Caco-2 (cell line): ENCODE data around the gene GPHB5. TPM values are rescaled to one million over a fixed set of nuclear protein-coding genes. Genes with fewer than 3 reads are reported as not detected.

Experiments
- BruUV-seq: library from RNA; stranded (reverse); fragments of 400-500 nt; replicated peaks from 2 replicates; lab custom pipeline; 2021; lab: Mats Ljungman, UMichigan
- CTCF ChIA-PET: fragments of 300-600 bp; sonication (Branson Sonifier 250); formaldehyde crosslinking; loops from one replicate; lab custom pipeline; 2022; ENCODE audit warnings: antibody characterized with exemption; lab: Charles Lee
- POLR2A ChIA-PET: fragments of 300-600 bp; sonication (Branson Sonifier 250); formaldehyde crosslinking; loops from one replicate; lab custom pipeline; 2022; ENCODE audit warnings: antibody characterized with exemption; lab: Charles Lee
- DNase-seq, 2 experiments: peaks; one replicate each; pipeline versions ENCODE4 v3.0.0 to v3.0.0-alpha.2; 2020 to 2022
- H3K27me3 ChIP-seq: replicated peaks from 2 replicates; pipeline ENCODE4 v1.6.0; 2011; ENCODE audit warnings: low read length; ENCODE audit not compliant: control insufficient read depth, insufficient read depth
- H3K36me3 ChIP-seq: 2 replicates; pipeline ENCODE4 v1.5.1; 2011; ENCODE audit warnings: low read length; ENCODE audit not compliant: control insufficient read depth, insufficient read depth
- H3K4me1 ChIP-seq: fragments of 250-450 bp; sonication (Bioruptor Pico); 2 replicates; pipeline ENCODE4 v1.5.1; 2020; ENCODE audit warnings: mild to moderate bottlenecking
- H3K4me3 ChIP-seq: 2 replicates; pipeline ENCODE4 v1.5.1; 2011; ENCODE audit warnings: low read depth, mild to moderate bottlenecking, control low read depth, low read length
- H3K9me3 ChIP-seq: fragments of 250-450 bp; sonication (Bioruptor Pico); 2 replicates; pipeline ENCODE4 v1.5.1; 2020; ENCODE audit warnings: mild to moderate bottlenecking, moderate library complexity
- H3K27ac Mint-ChIP-seq: one replicate; pipeline ENCODE4 v1.8.0; 2022; ENCODE audit warnings: mixed read lengths; ENCODE audit not compliant: unreplicated experiment
- H3K27me3 Mint-ChIP-seq: one replicate; pipeline ENCODE4 v1.8.0; 2022; ENCODE audit warnings: mixed read lengths; ENCODE audit not compliant: insufficient read depth, unreplicated experiment
- H3K36me3 Mint-ChIP-seq: one replicate; pipeline ENCODE4 v1.8.0; 2022; ENCODE audit warnings: mild to moderate bottlenecking, mixed read lengths; ENCODE audit not compliant: insufficient read depth, unreplicated experiment
- H3K4me1 Mint-ChIP-seq: one replicate; pipeline ENCODE4 v1.8.0; 2022; ENCODE audit warnings: low read depth, mixed read lengths; ENCODE audit not compliant: unreplicated experiment
- H3K4me3 Mint-ChIP-seq: one replicate; pipeline ENCODE4 v1.8.0; 2022; ENCODE audit warnings: mild to moderate bottlenecking, moderate library complexity, mixed read lengths; ENCODE audit not compliant: unreplicated experiment
- H3K9me3 Mint-ChIP-seq: one replicate; pipeline ENCODE4 v1.8.0; 2022; ENCODE audit warnings: mixed read lengths; ENCODE audit not compliant: unreplicated experiment
- intact Hi-C: fragments of 100-400 bp; cut with micrococcal nuclease; formaldehyde crosslinking; loops from one replicate; pipeline ENCODE4 v1.10.0; 2022; ENCODE audit not compliant: unreplicated experiment
- total RNA-seq: library from RNA; stranded (reverse); gene quantifications from 2 replicates; pipeline ENCODE4 v1.2.3, GENCODE V29; 2022
- TF ChIP-seq, protein P1 (sequence below), 2 experiments: fragments of 200-600 bp in 1 of 2; IDR thresholded peaks; 1 replicate in 1 of 2; 2 replicates in 1 of 2; pipeline versions ENCODE4 v1.5.1 to v1.8.0; 2011 to 2022; ENCODE audit warnings: antibody characterized with exemption in 1 of 2, control low read depth in 1 of 2, inconsistent platforms in 1 of 2, low read depth in 1 of 2, low read length in 1 of 2, mild to moderate bottlenecking in 1 of 2, moderate library complexity in 1 of 2; ENCODE audit not compliant: insufficient read depth in 1 of 2, severe bottlenecking in 1 of 2, unreplicated experiment in 1 of 2

The GPHB5 gene
- total RNA-seq, 1 experiment from 2014 or later: not detected

DNA sequence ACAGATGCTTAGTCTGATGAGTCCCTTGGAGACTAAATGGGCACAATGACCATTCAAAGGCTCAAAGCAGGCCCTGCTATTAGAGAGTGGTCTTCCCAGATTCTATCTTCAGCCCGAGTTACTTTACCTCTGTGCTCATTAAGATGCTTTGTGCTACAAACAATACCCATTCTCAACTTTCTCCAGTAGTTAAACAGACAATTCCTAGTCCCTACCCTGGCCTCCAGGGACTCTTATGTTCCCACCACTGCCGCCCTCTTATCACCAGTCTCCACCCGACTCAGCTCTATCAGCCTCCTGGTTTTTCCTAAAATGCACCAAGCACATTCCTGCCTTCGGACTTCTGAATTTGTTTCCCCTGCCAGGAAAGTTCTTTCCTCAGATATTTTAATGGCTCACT lies 25.6 kb upstream of the GPHB5 start:
- Histone ChIP-seq H3K36me3 (no peaks in the 10 kb centered on the region), H3K4me3 (no peak overlapping the region), H3K4me1 (no peaks in the 10 kb centered on the region), H3K9me3 (peaks cover 3% of the 10 kb centered on the region; the same call in 1 of the 2 replicates), H3K27me3 (no peaks in the 10 kb centered on the region)
- POLR2A ChIA-PET: no interaction called here
- no TSS peak for BruUV-seq
- no peak overlapping the region for H3K27ac Mint-ChIP-seq
- no peaks in the 10 kb centered on the region for H3K9me3 Mint-ChIP-seq
- H3K4me1 Mint-ChIP-seq: no peaks in the 10 kb centered on the region
- peaks cover 14% of the 10 kb centered on the region for H3K27me3 Mint-ChIP-seq
- no peak overlapping the region for H3K4me3 Mint-ChIP-seq
- H3K36me3 Mint-ChIP-seq: no peaks in the 10 kb centered on the region
- DNase-seq: no peak
- intact Hi-C loops: no loop called here
- CTCF ChIA-PET: no interaction called here
- TF ChIP-seq, protein P1, sequence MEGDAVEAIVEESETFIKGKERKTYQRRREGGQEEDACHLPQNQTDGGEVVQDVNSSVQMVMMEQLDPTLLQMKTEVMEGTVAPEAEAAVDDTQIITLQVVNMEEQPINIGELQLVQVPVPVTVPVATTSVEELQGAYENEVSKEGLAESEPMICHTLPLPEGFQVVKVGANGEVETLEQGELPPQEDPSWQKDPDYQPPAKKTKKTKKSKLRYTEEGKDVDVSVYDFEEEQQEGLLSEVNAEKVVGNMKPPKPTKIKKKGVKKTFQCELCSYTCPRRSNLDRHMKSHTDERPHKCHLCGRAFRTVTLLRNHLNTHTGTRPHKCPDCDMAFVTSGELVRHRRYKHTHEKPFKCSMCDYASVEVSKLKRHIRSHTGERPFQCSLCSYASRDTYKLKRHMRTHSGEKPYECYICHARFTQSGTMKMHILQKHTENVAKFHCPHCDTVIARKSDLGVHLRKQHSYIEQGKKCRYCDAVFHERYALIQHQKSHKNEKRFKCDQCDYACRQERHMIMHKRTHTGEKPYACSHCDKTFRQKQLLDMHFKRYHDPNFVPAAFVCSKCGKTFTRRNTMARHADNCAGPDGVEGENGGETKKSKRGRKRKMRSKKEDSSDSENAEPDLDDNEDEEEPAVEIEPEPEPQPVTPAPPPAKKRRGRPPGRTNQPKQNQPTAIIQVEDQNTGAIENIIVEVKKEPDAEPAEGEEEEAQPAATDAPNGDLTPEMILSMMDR (IDR thresholded peaks at IDR 0.05; ENCODE audit: insufficient read depth in 1 of 2, low read depth in 1 of 2, low read length in 1 of 2, severe bottlenecking in 1 of 2, unreplicated experiment in 1 of 2): no peak

DNA sequence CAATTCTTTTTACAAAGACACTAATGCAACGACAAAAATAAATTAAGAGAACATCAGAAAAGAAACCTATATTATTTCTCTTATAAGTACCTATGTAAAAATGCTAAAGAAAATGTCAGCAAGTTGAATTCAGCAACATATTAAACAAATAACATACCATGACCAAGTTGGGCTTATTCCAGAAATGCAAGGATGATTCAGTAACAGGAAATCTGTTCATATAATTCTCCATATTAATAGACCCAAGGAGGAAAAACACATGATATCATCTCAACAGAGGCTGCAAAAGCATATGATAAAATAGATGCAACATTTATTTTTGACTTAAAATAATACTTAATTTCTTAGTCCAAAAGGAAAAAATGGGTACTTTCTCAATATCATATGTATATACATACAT lies 25.1 kb upstream of the GPHB5 start:
- Histone ChIP-seq H3K9me3 (peaks cover 3% of the 10 kb centered on the region; the same call in 1 of the 2 replicates), H3K4me3 (no peak overlapping the region), H3K27me3 (no peaks in the 10 kb centered on the region), H3K4me1 (no peaks in the 10 kb centered on the region), H3K36me3 (no peaks in the 10 kb centered on the region)
- no peak overlapping the region for H3K27ac Mint-ChIP-seq
- TF ChIP-seq, protein P1 (IDR thresholded peaks at IDR 0.05; ENCODE audit: insufficient read depth in 1 of 2, low read depth in 1 of 2, low read length in 1 of 2, severe bottlenecking in 1 of 2, unreplicated experiment in 1 of 2): no peak
- POLR2A ChIA-PET: no interaction called here
- H3K4me3 Mint-ChIP-seq: no peak overlapping the region
- H3K36me3 Mint-ChIP-seq: no peaks in the 10 kb centered on the region
- CTCF ChIA-PET: no interaction called here
- BruUV-seq: no TSS peak
- no peaks in the 10 kb centered on the region for H3K9me3 Mint-ChIP-seq
- intact Hi-C loops: no loop called here
- no peaks in the 10 kb centered on the region for H3K4me1 Mint-ChIP-seq
- peaks cover 14% of the 10 kb centered on the region for H3K27me3 Mint-ChIP-seq
- no peak for DNase-seq

DNA sequence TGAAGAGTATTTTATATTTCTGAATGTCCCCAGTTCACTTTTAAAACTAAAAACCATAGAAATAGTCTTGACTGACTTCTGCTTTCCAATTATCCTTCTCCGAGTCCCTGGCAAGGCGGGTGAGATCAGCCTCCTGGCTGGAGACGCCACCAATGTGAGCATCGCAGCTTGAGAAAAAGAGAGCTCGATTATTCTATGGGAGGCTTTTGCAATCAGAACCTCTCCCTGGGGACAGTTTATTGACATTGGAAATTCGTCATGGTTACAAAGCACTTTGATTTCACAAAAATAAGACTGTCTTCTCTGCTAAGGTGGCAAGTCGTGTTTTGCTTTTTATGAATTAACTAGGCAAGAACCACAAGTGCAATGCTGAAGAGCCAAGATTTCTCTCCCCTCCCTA lies 23.6 kb upstream of the GPHB5 start:
- DNase-seq: no peak

More for the DNA sequence above, 23.6 kb upstream of the GPHB5 start:
- H3K4me3 Mint-ChIP-seq: no peak overlapping the region
- ChIA-PET CTCF (interaction anchor here (0.7 kb wide), 1 partner anchor 9 kb away, joined by 3 read pairs; no protein-coding TSS in a partner anchor), POLR2A (no interaction called here)
- no peaks in the 10 kb centered on the region for H3K27me3 ChIP-seq
- peaks cover 14% of the 10 kb centered on the region for H3K27me3 Mint-ChIP-seq
- no peak overlapping the region for H3K27ac Mint-ChIP-seq
- no peaks in the 10 kb centered on the region for H3K36me3 Mint-ChIP-seq
- peaks cover 14% of the 10 kb centered on the region for H3K9me3 Mint-ChIP-seq
- no peaks in the 10 kb centered on the region for H3K4me1 ChIP-seq
- intact Hi-C loops: no loop called here
- H3K4me3 ChIP-seq: no peak overlapping the region
- H3K4me1 Mint-ChIP-seq: no peaks in the 10 kb centered on the region
- no TSS peak for BruUV-seq
- peaks cover 3% of the 10 kb centered on the region; the same call in 1 of the 2 replicates for H3K9me3 ChIP-seq
- TF ChIP-seq, protein P1 (IDR thresholded peaks at IDR 0.05; ENCODE audit: insufficient read depth in 1 of 2, low read depth in 1 of 2, low read length in 1 of 2, severe bottlenecking in 1 of 2, unreplicated experiment in 1 of 2): no peak
- H3K36me3 ChIP-seq: no peaks in the 10 kb centered on the region
